Measurements from ENCODE around the gene GPR61.

The GPR61 gene

DNA sequence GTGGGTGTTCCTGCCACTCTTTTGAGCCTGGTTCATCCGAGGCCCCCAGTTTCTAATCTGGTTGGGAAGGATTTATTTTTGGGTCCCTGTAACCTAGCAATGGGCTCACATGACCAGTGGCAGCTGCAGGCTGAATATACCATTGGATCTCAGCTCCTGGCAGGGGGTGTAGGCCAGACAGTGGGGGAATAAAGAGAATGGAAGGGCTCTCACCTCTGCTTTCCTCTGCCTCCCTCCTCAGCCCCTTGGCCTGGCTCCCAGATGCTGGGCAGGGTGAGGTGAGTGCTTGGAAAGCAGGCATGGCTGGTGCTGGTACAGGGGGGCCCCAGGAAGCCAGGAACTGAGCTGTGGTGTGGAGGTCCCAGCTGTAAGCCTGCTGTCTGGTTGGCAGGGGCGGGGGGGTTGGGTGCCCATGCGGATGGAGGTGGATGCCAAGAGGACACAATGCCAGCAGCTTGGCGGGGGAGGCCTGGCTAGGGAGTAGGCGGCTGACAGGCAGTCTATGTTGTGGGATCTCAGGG is 3.6 kb upstream of the GPR61 start:
- no peak for DNase-seq (ENCODE audit: low read depth in 3 of 3)

DNA sequence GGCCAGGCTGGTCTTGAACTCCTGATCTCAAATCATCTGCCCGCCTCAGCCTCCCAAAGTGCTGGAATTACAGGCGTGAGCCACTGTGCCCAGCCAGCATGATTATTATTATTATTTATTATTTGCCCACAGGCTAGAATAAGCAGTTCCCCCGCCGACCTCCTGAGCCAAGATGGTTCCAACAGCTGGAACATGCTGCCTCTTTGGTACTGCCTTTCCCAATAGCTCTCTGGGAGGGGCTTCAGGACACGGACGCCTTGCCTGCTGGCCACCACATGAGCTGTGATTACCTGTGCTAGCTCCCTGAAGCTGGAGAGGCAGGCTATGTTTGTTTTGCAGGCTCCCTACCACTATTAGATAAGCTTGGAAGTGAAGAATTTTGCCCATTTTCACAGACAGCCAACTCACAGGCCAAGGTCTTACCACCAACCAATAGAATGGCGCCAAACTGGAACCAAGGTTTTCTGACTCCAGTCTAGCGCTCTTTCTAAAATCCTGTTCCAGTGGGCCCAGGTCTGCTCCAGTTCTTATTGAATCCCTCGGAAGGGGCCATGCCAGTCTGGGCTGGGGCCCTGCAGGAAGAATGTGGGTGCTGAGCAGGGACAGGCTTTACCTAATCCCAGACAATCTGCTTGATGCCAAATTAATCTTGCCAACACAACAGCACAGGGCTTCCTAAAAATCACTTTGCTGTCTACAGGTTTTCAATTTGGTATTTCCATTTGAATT is 2.1 kb upstream of the GPR61 start:
- no peak for DNase-seq (ENCODE audit: low read depth in 3 of 3)

GRCh38 chr1:109538827-109539555 is 681 bp upstream of the GPR61 start:
- DNase-seq (ENCODE audit: low read depth in 3 of 3): no peak

GRCh38 chr1:109541102-109541501 is 1.4 kb downstream of the GPR61 start:
- no peak for DNase-seq (ENCODE audit: low read depth in 3 of 3)

DNA sequence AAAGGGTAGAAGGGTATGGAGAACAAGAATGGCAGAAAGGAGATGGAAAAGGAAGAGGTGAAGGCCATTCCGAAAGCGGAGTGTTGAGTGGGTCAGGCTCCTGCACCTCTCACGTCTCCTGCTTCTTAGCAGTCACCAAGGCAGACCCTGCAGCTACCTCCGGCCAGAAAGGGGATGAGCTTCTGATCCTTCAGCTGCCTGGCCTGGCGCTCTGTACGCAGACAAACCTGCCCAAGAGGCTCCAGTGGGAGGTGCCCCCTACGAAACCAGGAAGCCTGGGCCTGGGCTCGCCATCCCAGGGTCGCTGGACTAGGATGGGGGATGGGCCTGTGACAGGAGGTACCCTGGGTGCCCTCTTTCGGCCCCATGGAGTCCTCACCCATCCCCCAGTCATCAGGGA is 3.0 kb downstream of the GPR61 start:
- no peak for DNase-seq (ENCODE audit: low read depth in 3 of 3)

DNA sequence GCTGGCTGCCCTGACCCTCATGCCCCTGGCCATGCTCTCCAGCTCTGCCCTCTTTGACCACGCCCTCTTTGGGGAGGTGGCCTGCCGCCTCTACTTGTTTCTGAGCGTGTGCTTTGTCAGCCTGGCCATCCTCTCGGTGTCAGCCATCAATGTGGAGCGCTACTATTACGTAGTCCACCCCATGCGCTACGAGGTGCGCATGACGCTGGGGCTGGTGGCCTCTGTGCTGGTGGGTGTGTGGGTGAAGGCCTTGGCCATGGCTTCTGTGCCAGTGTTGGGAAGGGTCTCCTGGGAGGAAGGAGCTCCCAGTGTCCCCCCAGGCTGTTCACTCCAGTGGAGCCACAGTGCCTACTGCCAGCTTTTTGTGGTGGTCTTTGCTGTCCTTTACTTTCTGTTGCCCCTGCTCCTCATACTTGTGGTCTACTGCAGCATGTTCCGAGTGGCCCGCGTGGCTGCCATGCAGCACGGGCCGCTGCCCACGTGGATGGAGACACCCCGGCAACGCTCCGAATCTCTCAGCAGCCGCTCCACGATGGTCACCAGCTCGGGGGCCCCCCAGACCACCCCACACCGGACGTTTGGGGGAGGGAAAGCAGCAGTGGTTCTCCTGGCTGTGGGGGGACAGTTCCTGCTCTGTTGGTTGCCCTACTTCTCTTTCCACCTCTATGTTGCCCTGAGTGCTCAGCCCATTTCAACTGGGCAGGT is 3.8 kb downstream of the GPR61 start:
- DNase-seq (ENCODE audit: low read depth in 3 of 3): no peak

DNA sequence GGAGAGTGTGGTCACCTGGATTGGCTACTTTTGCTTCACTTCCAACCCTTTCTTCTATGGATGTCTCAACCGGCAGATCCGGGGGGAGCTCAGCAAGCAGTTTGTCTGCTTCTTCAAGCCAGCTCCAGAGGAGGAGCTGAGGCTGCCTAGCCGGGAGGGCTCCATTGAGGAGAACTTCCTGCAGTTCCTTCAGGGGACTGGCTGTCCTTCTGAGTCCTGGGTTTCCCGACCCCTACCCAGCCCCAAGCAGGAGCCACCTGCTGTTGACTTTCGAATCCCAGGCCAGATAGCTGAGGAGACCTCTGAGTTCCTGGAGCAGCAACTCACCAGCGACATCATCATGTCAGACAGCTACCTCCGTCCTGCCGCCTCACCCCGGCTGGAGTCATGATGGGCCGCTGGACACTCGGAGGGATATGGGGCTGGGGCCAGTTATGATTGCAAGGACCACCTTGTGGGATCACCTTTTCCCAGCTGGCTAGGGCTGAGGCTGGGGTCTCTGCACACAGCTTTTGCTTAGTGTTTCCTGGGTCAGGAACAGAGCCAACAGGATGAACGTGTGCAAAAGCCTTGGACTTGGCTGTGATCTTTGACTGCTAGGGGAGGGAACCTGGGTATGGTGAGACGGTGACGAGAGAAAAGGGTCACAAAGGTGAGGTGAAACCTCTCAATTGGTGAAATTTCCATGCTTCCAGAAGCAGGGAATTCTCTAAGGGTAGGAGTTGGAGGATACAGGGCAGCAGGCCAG is 4.5 kb downstream of the GPR61 start:
- no peak for DNase-seq (ENCODE audit: low read depth in 3 of 3)

- DNase-seq (ENCODE audit: low read depth in 3 of 3): peak; percentile 66 to 86 (median 72)
These were observed 6.8 kb downstream of the GPR61 start for GRCh38 chr1:109546311-109547109.

DNA sequence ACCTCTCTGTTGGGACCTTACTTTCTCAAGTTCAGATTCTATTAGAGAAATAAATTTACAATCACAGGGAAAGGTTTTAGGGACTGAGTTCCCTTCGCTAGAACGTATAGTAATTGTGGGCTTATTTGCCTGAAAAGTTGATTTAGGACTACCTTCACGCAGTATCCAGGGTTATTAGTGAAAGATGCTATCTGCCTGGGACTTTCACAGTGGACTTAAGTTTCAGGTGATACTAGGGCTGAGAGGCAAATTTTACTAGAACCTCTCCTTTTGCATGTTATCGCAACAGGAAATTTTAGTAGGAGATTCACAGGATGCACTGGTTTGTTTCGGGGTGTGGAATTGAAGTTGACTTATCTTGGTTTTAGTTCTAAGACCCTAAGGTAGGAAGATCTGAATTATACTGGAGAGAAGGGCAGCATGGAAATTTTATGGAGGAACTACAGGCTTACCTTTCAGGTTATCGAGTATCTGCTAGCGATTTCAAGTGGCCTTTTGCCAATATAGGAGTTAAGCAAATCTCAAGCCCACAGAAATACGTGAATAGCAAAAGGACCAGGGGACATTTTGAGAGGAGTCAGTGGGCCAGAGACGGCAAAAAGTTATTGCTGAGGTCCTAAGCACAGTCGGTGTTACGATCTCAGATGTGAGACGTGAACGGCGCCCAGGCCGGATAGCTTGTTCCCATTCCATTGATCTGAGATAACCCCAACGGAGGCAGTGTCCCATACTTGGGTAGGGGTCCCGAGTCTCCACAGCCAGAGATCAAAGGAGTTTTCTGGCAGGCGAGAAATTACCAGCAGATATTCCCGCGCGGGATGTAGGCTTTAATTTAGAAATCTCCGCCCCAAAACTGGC is 8.0 kb downstream of the GPR61 start:
- peak in 1 of 3 experiments; percentile 9 for DNase-seq (ENCODE audit: low read depth in 3 of 3)

DNA sequence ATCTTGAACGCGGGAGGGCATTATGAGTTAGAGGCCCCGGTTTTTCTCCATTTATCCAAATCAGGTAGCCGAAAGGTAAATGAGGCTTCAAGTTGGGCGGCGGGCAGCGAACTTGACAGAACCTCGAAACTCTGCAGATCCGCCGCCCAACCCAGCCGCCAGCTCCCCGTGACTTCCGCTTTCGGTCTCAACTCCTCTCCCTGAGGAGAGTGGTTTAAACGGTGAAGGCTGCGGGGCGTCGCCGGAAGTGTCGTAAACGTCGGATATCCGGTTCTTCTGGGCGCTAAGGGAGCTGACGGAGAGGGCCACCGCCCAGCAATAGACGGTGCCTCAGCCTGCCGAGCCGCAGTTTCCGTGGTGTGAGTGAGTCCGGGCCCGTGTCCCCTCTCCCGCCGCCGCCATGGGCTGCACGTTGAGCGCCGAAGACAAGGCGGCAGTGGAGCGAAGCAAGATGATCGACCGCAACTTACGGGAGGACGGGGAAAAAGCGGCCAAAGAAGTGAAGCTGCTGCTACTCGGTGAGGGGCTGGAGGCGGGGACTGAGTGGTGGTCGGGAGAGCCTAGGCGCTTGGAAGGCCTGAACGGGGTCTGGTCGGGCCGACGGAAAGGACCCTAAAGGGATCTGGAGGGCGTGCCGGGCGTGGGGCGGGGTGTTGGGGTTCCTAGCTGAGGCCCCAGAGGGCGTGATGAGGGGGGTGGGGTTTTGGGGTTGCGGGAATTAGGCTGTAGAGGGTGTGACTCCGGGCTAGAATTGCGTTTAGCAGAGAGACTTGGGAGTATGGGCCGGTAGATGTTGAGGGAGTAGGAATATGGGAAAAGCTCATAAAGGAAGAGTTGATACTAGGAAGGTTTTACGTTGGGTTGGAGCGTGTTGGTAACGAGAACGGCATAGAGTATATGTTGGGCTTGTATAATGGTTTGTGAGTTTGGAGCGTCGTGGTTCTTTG is 8.9 kb downstream of the GPR61 start, which contains the start of gene GNAI3:
TSS of gene GNAI3 (plus strand) at position 295 of the 947 bp plus-strand sequence. CDS start at position 401, 106 bp downstream.
- DNase-seq (ENCODE audit: low read depth in 3 of 3): peak; percentile 80 to 93 (median 88)

- DNase-seq (ENCODE audit: low read depth in 3 of 3): no peak
These were observed 16.9 kb downstream of the GPR61 start for GRCh38 chr1:109556563-109556962.

DNA sequence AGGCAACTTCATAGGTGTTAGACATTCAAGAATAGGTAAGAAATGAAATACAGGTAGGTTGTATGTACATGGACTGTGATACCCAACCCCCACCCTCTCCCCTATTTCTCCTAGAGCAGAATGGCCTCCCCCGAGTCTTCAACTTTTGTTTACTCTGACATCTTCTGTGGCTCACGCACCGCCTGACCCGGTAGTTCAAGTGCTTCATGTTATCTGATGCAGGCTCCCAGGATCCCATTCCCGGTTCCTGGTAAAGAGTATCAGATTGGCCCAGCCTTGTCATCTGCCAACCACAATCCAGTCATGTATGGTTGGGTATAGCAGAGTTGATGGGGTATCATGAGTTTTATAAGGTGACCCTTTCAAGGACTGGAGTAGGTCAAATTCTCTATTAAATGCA is 17.8 kb downstream of the GPR61 start:
- DNase-seq (ENCODE audit: low read depth in 3 of 3): no peak

- DNase-seq (ENCODE audit: low read depth in 3 of 3): no peak
These were observed 20.3 kb downstream of the GPR61 start for GRCh38 chr1:109559995-109560394.

DNA sequence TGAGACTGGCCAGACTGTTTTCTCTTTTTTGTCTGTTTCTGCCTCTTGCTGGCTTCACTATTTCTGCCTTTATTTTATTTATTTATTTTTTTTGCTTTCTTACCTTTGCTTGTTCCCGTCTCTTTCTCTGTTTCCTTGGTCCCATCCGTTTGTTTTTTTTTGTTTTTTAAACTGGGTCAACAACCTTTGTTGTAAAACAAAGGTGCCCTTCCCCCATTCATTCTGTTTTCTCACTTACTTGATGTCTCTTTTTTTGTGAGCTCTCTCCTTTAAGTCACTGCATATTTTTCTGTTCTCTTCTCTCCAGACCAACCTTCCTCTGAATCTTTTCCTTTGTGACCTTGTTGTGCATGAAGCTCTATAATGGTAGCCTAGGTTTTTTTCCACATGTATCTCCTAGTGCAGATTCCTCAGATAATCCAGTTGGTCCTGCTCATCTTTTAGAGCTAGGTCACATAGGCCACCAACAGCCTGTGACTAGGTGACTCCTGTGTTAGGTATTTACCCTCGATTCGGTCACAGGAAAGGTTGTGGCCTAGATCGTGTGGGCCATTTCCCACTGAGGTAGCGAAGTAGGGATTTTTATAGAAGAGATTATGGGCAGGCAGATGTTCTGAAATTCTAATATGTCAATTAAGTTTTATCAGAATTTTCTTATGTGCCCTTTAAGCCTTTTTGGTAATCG is 24.7 kb downstream of the GPR61 start:
- no peak for DNase-seq (ENCODE audit: low read depth in 3 of 3)

DNA sequence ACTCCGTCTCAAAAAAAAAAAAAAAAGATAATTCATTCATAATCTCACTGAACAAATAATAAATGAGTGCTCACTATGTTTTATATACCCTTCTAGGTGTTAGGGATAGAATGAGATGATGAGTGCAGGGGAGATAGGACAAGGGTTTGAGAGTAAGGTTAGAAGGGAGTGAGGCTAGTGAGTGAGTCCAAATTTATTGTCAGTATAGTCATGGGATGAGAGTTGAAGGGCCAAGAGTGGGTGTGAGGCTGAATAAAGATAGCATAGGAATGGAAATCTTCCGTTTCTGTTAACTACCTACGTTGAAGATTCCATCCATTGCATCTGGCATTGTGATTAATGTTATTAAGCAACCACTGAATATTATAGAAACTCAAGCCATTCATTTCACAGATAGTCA is 25.6 kb downstream of the GPR61 start:
- no peak for DNase-seq (ENCODE audit: low read depth in 3 of 3)

DNA sequence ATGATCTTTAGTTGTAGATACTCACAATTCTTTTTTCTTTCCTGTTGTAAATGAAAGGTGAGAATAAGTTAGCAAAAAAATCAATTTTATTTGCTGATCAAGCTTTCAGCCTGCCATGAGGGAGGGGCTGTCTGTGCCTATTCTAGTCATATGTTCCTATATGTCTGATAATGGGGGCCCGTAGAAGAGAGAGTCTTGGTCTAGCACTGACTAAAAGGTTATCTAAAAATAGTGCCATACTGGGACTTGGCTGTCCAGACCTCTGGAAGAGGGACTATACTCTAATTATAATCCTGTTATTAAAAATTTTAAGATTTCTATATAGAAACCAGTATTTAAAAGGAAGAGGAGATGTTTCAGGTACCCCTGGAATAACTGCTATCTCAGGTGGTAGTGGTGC is 27.3 kb downstream of the GPR61 start:
- DNase-seq (ENCODE audit: low read depth in 3 of 3): no peak

DNA sequence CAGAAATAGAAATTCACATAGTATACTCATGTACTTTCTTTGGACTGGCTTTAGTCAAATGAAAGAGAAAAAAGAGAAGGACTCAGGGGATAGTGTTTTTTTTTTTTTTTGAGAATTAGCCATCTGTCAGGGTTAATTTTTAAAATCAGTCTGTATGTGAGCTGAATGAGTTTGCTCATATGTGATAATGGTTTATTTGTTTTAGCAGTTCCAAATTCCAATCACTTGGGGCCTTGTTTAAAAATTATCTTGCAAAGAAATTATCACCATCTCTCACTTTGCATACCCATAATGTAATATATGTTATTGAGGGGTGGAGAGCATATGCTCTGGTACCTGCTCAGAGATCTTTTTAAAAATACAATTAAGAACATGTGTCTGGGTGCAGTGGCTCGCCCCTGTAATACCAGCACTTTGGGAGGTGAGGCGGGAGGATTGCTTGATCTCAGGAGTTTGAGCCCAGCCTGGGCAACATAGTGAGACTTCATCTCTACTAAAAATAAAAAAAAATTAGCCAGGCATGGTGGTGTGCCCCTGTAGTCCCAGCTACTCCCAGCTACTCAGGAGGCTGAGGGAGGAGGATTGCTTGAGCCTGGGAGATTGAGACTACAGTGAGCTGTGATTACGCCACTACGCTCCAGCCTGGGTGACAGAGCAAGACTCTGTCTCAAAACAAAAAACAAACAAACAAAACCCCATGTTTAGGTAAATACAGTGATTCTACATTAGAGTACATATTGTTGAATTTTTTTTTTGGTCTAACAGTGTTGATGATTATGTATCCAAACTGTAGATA is 28.4 kb downstream of the GPR61 start:
- no peak for DNase-seq (ENCODE audit: low read depth in 3 of 3)
